SH-SY5Y (cell line): Measurements from ENCODE around the gene EPB41L3.

Experiments
- GATA2 ChIP-seq: IDR thresholded peaks from 2 replicates; pipeline ENCODE4 v1.6.1; 2011; ENCODE audit warnings: mild to moderate bottlenecking, low read depth, low read length
- GATA3 ChIP-seq: IDR thresholded peaks from 2 replicates; pipeline ENCODE4 v1.6.1; 2011; ENCODE audit warnings: low read depth, mild to moderate bottlenecking, low read length, moderate library complexity

- TF ChIP-seq GATA2 (no peak), GATA3 (no peak)
These were observed 40.1 kb downstream of the EPB41L3 start for GRCh38 chr18:5503740-5504139.
